Epithelial cell of esophagus (primary cell): ENCODE results near the gene LYRM4.
A peak's percentile ranks its signal among the peaks of the same experiment; 100 is the strongest.

Experiments
- DNase-seq: peaks from one replicate; pipeline ENCODE4 v3.0.0; 2010; ENCODE audit warnings: low read depth
- H3K4me3 ChIP-seq: 2 replicates; pipeline ENCODE4 v1.5.1; 2011; ENCODE audit warnings: mild to moderate bottlenecking, low read length, control low read depth
- CTCF ChIP-seq: IDR thresholded peaks from 2 replicates; pipeline ENCODE4 v1.5.1; 2011; ENCODE audit warnings: low read depth, mild to moderate bottlenecking, low read length, control low read depth, inconsistent platforms; ENCODE audit not compliant: insufficient read depth; ENCODE audit errors: missing control alignments

The LYRM4 gene

GRCh38 chr6:5220443-5220842, 40.3 kb downstream of the LYRM4 start:
- no peak overlapping the region for H3K4me3 ChIP-seq
- DNase-seq, result no peak
- TF ChIP-seq CTCF, result peak; percentile 8

GRCh38 chr6:5219011-5219691, 41.6 kb downstream of the LYRM4 start:
- H3K4me3 ChIP-seq, result no peak overlapping the region
- TF ChIP-seq CTCF, result no peak
- peak; percentile 22 for DNase-seq

- TF ChIP-seq CTCF, result no peak
- no peak overlapping the region for H3K4me3 ChIP-seq
- no peak for DNase-seq
Observed at GRCh38 chr6:5217356-5217755, 43.4 kb downstream of the LYRM4 start.

- no peak overlapping the region for H3K4me3 ChIP-seq
- TF ChIP-seq CTCF, result no peak
- DNase-seq, result no peak
Observed at GRCh38 chr6:5215799-5216198, 45.0 kb downstream of the LYRM4 start.

- no peak for TF ChIP-seq CTCF
- DNase-seq, result no peak
- H3K4me3 ChIP-seq, result no peak overlapping the region
Observed at GRCh38 chr6:5215159-5215558, 45.6 kb downstream of the LYRM4 start.

GRCh38 chr6:5214570-5215052, 46.1 kb downstream of the LYRM4 start:
- peak; percentile 89 for TF ChIP-seq CTCF
- DNase-seq, result peak; percentile 73
- H3K4me3 ChIP-seq, result no peak overlapping the region

- no peak for DNase-seq
- no peak for TF ChIP-seq CTCF
- no peak overlapping the region for H3K4me3 ChIP-seq
Observed at GRCh38 chr6:5213836-5214235, 46.9 kb downstream of the LYRM4 start.
